Retinal pigment epithelial cell (primary cell): Measurements from ENCODE around the gene PLEKHH1.
"Not testable (repeated sequence)": the region's sequence is repeated elsewhere in the genome, so short reads cannot be mapped to it uniquely, and the experiment has no call there.

Experiments
- DNase-seq: peaks from one replicate; pipeline ENCODE4 v3.0.0-alpha.2; 2010; ENCODE audit warnings: low read depth
- H3K4me3 ChIP-seq: 2 replicates; pipeline ENCODE4 v1.5.1; 2011; ENCODE audit warnings: mild to moderate bottlenecking, low read length, control low read depth, moderate library complexity
- CTCF ChIP-seq: conservative IDR thresholded peaks from 2 replicates; pipeline ENCODE4 v1.5.1; 2011; ENCODE audit warnings: low read depth, low read length, control low read depth, inconsistent platforms

PLEKHH1 gene

GRCh38 chr14:67586369-67586768 is 53.3 kb downstream of the PLEKHH1 start:
- no peak for TF ChIP-seq CTCF
- no peak for DNase-seq

GRCh38 chr14:67589204-67589770 is 56.2 kb downstream of the PLEKHH1 start:
- DNase-seq = no peak
- TF ChIP-seq CTCF = no peak
- H3K4me3 ChIP-seq = no peak overlapping the region

More at GRCh38 chr14:67586369-67586768, 53.3 kb downstream of the PLEKHH1 start:
- no peak overlapping the region for H3K4me3 ChIP-seq

- not testable (repeated sequence) for DNase-seq, H3K4me3 ChIP-seq
Measured at GRCh38 chr14:67593650-67594049, 60.6 kb downstream of the PLEKHH1 start.

- no peak overlapping the region for H3K4me3 ChIP-seq
- DNase-seq = no peak
- TF ChIP-seq CTCF = no peak
Measured at GRCh38 chr14:67595392-67595791, 62.3 kb downstream of the PLEKHH1 start.

DNA sequence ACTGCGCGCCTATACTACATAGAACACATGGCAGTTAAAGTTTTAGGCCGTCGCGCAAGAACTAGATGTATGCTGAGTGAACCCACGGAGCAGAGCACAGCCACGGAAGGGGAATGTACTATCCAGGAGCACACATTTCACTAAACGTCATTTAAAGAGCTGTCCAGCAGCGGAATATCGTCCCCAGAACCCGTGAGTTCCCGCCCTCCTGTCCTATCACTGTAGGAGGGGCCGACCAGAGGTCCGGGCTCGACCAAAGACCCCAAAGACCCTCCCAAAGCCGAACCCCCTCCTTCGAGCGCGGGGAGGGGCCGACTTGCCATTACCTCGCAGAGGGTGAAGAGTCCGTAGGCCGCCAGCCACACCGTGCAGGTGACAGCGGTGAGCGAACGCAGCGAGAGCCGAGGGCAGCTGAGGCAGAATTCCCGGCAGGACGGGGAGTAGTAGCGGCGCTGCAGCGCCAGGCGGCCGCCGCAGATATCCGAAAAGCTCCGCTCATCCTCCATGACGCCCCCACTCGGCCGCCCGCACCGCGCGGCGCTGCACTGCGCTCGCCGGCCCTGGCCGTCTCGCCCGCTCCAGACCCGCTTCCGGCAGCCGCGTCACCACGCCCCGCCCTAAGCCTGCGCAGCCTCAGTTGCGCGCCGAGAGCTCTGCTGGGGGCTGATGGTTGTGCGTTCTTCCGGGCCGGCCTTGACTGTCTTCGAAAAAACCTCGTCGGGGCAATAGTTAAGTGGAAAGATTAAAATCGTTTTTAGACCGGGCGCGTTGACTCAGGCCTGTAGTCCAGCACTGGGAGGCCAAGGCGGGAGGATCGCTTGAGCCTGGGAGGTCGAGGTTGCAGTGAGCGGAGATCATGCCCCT is 66.8 kb downstream of the PLEKHH1 start, which contains the start of gene PIGH:
PIGH (minus strand) TSS at position 571 of the 864 bp plus-strand sequence; CDS start at position 506, 65 bp downstream.
- TF ChIP-seq CTCF = peak; percentile 56
- H3K4me3 ChIP-seq = peak within 1 kb of the TSS; percentile 87
- no peak for DNase-seq

DNA sequence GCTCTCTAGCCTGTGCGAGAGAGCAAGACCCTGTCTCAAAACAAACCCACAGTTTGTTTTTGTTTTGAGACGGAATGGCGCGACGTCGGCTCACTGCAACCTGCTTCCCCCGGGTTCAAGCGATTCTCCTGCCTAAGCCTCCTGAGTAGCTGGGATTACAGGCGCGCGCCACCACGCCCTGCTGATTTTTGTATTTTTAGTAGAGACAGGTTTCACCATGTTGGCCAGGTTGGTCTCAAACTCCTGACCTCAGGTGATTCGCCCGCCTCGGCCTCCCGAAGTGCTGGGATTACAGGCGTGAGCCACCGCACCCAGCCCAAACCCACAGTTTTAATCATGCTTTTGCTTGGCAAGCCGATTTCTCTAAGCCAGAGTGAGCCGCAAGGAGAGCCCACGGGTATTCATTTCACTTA is 67.5 kb downstream of the PLEKHH1 start:
- peak overlapping the region; percentile 87 for H3K4me3 ChIP-seq

DNA sequence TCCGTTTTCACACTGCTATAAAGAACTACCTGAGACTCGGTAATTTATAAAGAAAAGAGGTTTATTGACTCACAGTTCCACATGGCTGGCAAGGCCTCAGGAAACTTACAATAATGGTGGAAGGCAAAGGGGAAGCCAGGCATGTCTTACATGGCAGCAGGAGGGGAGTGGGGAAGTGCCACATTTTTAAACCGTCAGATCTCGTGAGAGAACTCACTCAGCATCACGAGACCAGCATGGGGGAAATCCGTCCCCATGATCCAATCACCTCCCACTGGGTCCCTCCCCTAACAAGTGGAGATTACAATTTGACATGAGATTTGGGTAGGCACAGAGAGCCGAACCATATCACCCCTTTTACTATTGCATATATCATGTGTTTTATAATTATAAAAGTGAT is 69.0 kb downstream of the PLEKHH1 start:
- no peak for DNase-seq
- no peak for TF ChIP-seq CTCF
- H3K4me3 ChIP-seq = no peak overlapping the region

More for the DNA sequence above, 67.5 kb downstream of the PLEKHH1 start:
- DNase-seq = not testable (repeated sequence)

GRCh38 chr14:67602995-67603545 is 70.0 kb downstream of the PLEKHH1 start:
- DNase-seq = no peak
- TF ChIP-seq CTCF = no peak
- no peak overlapping the region for H3K4me3 ChIP-seq
